WTC11 (cell line): Measurements from ENCODE around the gene TAMM41. TPM values are rescaled to one million over a fixed set of nuclear protein-coding genes. Genes with fewer than 3 reads are reported as not detected.

Experiments
- ATAC-seq: fragments of 200-7000 bp; cut with Tn5 transposase; 2 replicates; pipeline ENCODE4 v1.10.0; 2021; ENCODE audit warnings: mild to moderate bottlenecking, moderate library complexity
- CTCF ChIA-PET: fragments of 300-600 bp; sonication (Branson Sonifier 250); formaldehyde crosslinking; loops from one replicate; lab custom pipeline; 2021; ENCODE audit warnings: antibody characterized with exemption; lab: Charles Lee
- POLR2A ChIA-PET: fragments of 350-600 bp; sonication (Branson Sonifier 250); formaldehyde crosslinking; loops from one replicate; lab custom pipeline; 2021; ENCODE audit warnings: antibody characterized with exemption; lab: Charles Lee
- DNase-seq: peaks from one replicate; pipeline ENCODE4 v3.0.0; 2021; ENCODE audit warnings: low spot score
- H3K27ac Mint-ChIP-seq: 2 replicates; pipeline ENCODE4 v1.8.0; 2021; ENCODE audit warnings: mixed read lengths
- H3K27me3 Mint-ChIP-seq: 2 replicates; pipeline ENCODE4 v1.8.0; 2021; ENCODE audit warnings: low read depth, mild to moderate bottlenecking, moderate library complexity, mixed read lengths
- H3K36me3 Mint-ChIP-seq: 2 replicates; pipeline ENCODE4 v1.8.0; 2021; ENCODE audit warnings: mixed read lengths
- H3K4me1 Mint-ChIP-seq: 2 replicates; pipeline ENCODE4 v1.8.0; 2022; ENCODE audit warnings: mixed read lengths
- H3K4me3 Mint-ChIP-seq: 2 replicates; pipeline ENCODE4 v1.8.0; 2021; ENCODE audit warnings: mild to moderate bottlenecking, moderate library complexity, mixed read lengths
- H3K9me3 Mint-ChIP-seq: 2 replicates; pipeline ENCODE4 v1.8.0; 2021; ENCODE audit warnings: mixed read lengths
- ATF2 ChIP-seq: sonication (generic); formaldehyde crosslinking; IDR thresholded peaks from 2 replicates; pipeline ENCODE4 v1.8.1; 2022; ENCODE audit warnings: low read depth, missing genetic modification reagents, borderline replicate concordance
- ATF3 ChIP-seq: sonication (generic); formaldehyde crosslinking; conservative IDR thresholded peaks from 2 replicates; pipeline ENCODE4 v1.8.1; 2022; ENCODE audit warnings: mild to moderate bottlenecking, missing genetic modification reagents
- EMX1 ChIP-seq: fragments of 250-450 bp; sonication (Bioruptor Pico); IDR thresholded peaks from 2 replicates; pipeline ENCODE4 v1.8.0; 2021; ENCODE audit warnings: mild to moderate bottlenecking
- ESRRA ChIP-seq: sonication (generic); formaldehyde crosslinking; IDR thresholded peaks from 2 replicates; pipeline ENCODE4 v1.8.1; 2022; ENCODE audit warnings: mild to moderate bottlenecking, missing genetic modification reagents, borderline replicate concordance
- FOXJ3 ChIP-seq: sonication (generic); formaldehyde crosslinking; IDR thresholded peaks from 2 replicates; pipeline ENCODE4 v1.9.0; 2021; ENCODE audit warnings: missing genetic modification reagents, mild to moderate bottlenecking, borderline replicate concordance
- GABPB1 ChIP-seq: sonication (generic); formaldehyde crosslinking; IDR thresholded peaks from 2 replicates; pipeline ENCODE4 v1.8.1; 2023; ENCODE audit warnings: mild to moderate bottlenecking, missing genetic modification reagents
- HMGA2 ChIP-seq: fragments of 250-450 bp; sonication (Bioruptor Pico); IDR thresholded peaks from 2 replicates; pipeline ENCODE4 v1.4.0; 2021; ENCODE audit warnings: mild to moderate bottlenecking, moderate library complexity
- JUN ChIP-seq: sonication (generic); formaldehyde crosslinking; IDR thresholded peaks from 2 replicates; pipeline ENCODE4 v1.8.0; 2023; ENCODE audit warnings: mild to moderate bottlenecking, missing genetic modification reagents
- MAX ChIP-seq: sonication (generic); formaldehyde crosslinking; IDR thresholded peaks from 2 replicates; pipeline ENCODE4 v1.8.0; 2022; ENCODE audit warnings: mild to moderate bottlenecking, missing genetic modification reagents
- MLX ChIP-seq: sonication (generic); formaldehyde crosslinking; IDR thresholded peaks from 2 replicates; pipeline ENCODE4 v1.8.1; 2023; ENCODE audit warnings: mild to moderate bottlenecking, missing genetic modification reagents, moderate library complexity
- NFYB ChIP-seq: sonication (generic); formaldehyde crosslinking; conservative IDR thresholded peaks from 2 replicates; pipeline ENCODE4 v1.8.0; 2022; ENCODE audit warnings: low read depth, missing genetic modification reagents
- RELA ChIP-seq: sonication (generic); formaldehyde crosslinking; IDR thresholded peaks from 2 replicates; pipeline ENCODE4 v1.8.1; 2022; ENCODE audit warnings: missing genetic modification reagents, mild to moderate bottlenecking, borderline replicate concordance
- SOX15 ChIP-seq: fragments of 250-450 bp; sonication (Bioruptor Pico); IDR thresholded peaks from 2 replicates; pipeline ENCODE4 v1.9.0; 2021; ENCODE audit warnings: mild to moderate bottlenecking
- TEAD1 ChIP-seq: sonication (generic); formaldehyde crosslinking; IDR thresholded peaks from 2 replicates; pipeline ENCODE4 v1.8.0; 2022; ENCODE audit warnings: mild to moderate bottlenecking, missing genetic modification reagents
- TEAD4 ChIP-seq: sonication (generic); formaldehyde crosslinking; IDR thresholded peaks from 2 replicates; pipeline ENCODE4 v1.8.0; 2022; ENCODE audit warnings: mild to moderate bottlenecking, missing genetic modification reagents
- ZNF416 ChIP-seq: fragments of 250-450 bp; sonication (Bioruptor Pico); IDR thresholded peaks from 2 replicates; pipeline ENCODE4 v1.9.0; 2021; ENCODE audit warnings: mild to moderate bottlenecking, inconsistent platforms
- ZNF423 ChIP-seq: fragments of 250-450 bp; sonication (Bioruptor Pico); IDR thresholded peaks from 2 replicates; pipeline ENCODE4 v2.1.2; 2022; ENCODE audit warnings: mild to moderate bottlenecking, moderate library complexity
- total RNA-seq: library from RNA; stranded (reverse); gene quantifications from 3 replicates; pipeline ENCODE4 v1.2.3, GENCODE V29; 2021
- TF ChIP-seq, protein P1 (sequence below): sonication (generic); formaldehyde crosslinking; IDR thresholded peaks from 2 replicates; pipeline ENCODE4 v1.8.0; 2023; ENCODE audit warnings: missing genetic modification reagents, mild to moderate bottlenecking, borderline replicate concordance
- TF ChIP-seq, protein P2 (sequence below): sonication (generic); formaldehyde crosslinking; IDR thresholded peaks from 2 replicates; pipeline ENCODE4 v1.8.1; 2022; ENCODE audit warnings: low read depth, mild to moderate bottlenecking, moderate library complexity, missing genetic modification reagents, borderline replicate concordance
- TF ChIP-seq, protein P3 (sequence below): sonication (generic); formaldehyde crosslinking; IDR thresholded peaks from 2 replicates; pipeline ENCODE4 v1.8.1; 2022; ENCODE audit warnings: missing genetic modification reagents, borderline replicate concordance

The TAMM41 gene
- total RNA-seq, 1 experiment from 2014 or later: 23.0 TPM

DNA sequence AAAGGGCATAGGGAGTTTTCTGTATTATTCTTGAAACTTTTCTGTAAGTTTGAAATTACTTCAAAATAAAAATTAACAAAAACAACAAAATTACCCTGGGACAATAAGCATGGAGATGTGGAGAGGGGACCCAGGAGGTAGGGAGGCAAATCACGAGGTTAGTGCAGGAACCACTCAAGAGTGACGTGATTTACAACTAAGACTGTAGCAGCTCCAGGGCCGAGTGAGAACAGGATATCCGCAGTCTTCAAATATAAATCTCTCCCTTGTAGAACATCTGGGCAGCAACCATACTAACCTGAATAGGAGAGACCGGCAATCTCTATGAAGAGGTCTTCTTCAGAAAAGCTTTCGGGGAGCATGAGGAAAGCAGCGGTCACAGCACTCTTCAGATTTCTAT lies 17.3 kb downstream of the TAMM41 start:
- H3K4me3 Mint-ChIP-seq: no peak overlapping the region
- ChIA-PET POLR2A (no interaction called here), CTCF (no interaction called here)
- TF ChIP-seq ZNF423 (CRISPR knock-in tag): no peak
- TF ChIP-seq TEAD4: no peak
- TF ChIP-seq MAX (CRISPR knock-in tag): no peak
- no peak for DNase-seq
- H3K27ac Mint-ChIP-seq: no peak overlapping the region
- H3K27me3 Mint-ChIP-seq: no peaks in the 10 kb centered on the region
- ATAC-seq: no peak
- peaks cover 20% of the 10 kb centered on the region for H3K4me1 Mint-ChIP-seq
- no peaks in the 10 kb centered on the region for H3K9me3 Mint-ChIP-seq
- peaks cover 51% of the 10 kb centered on the region for H3K36me3 Mint-ChIP-seq

DNA sequence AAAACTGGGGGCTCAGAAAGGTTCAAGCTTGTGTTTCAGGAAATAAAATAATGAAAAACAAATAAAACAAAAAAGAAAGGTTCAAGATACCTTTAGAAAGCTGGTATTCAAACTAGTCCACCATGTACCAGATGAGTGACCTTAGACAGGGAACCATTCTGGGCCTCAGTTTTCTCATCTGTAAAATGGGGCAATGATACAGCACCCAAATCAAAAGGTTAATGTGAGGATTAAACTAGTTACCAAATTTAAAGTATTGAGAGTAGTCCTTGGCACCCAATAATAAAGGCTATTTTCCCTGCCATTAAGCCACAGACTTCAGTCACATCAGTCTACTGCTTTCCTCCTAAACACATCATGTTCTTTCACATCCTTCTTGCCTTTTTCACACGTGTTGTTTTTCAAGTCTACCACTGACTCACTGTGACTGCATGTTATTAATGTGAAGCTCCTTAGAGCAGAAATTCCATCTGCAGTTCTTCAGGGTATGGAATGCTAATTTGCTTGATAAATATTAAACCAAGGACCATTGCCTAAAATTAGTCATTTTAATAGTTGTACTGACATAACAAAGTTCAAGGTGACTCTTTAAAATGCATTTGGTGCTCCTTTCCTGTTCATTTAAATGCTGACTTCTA lies 19.9 kb downstream of the TAMM41 start:
- ATAC-seq (no peak), DNase-seq (no peak)
- ChIA-PET POLR2A (no interaction called here), CTCF (no interaction called here)
- Mint-ChIP-seq H3K9me3 (no peaks in the 10 kb centered on the region), H3K4me1 (no peaks in the 10 kb centered on the region), H3K27me3 (no peaks in the 10 kb centered on the region), H3K36me3 (peaks cover 60% of the 10 kb centered on the region), H3K4me3 (no peak overlapping the region), H3K27ac (no peak overlapping the region)
- TF ChIP-seq ESRRA (CRISPR knock-in tag): no peak
- TF ChIP-seq NFYB (CRISPR knock-in tag): no peak
- TF ChIP-seq TEAD1 (CRISPR knock-in tag): no peak
- no peak for TF ChIP-seq MLX
- TF ChIP-seq RELA (CRISPR knock-in tag): no peak
- no peak for TF ChIP-seq FOXJ3 (CRISPR knock-in tag)
- TF ChIP-seq GABPB1: no peak

- ATAC-seq: no peak
- TF ChIP-seq TEAD4 (no peak), MAX (CRISPR knock-in tag) (no peak), ZNF416 (CRISPR knock-in tag) (no peak), SOX15 (CRISPR knock-in tag) (no peak), EMX1 (CRISPR knock-in tag) (no peak), ATF2 (CRISPR knock-in tag) (no peak), HMGA2 (no peak), JUN (CRISPR knock-in tag) (no peak), ATF3 (no peak)
- TF ChIP-seq, protein P1, sequence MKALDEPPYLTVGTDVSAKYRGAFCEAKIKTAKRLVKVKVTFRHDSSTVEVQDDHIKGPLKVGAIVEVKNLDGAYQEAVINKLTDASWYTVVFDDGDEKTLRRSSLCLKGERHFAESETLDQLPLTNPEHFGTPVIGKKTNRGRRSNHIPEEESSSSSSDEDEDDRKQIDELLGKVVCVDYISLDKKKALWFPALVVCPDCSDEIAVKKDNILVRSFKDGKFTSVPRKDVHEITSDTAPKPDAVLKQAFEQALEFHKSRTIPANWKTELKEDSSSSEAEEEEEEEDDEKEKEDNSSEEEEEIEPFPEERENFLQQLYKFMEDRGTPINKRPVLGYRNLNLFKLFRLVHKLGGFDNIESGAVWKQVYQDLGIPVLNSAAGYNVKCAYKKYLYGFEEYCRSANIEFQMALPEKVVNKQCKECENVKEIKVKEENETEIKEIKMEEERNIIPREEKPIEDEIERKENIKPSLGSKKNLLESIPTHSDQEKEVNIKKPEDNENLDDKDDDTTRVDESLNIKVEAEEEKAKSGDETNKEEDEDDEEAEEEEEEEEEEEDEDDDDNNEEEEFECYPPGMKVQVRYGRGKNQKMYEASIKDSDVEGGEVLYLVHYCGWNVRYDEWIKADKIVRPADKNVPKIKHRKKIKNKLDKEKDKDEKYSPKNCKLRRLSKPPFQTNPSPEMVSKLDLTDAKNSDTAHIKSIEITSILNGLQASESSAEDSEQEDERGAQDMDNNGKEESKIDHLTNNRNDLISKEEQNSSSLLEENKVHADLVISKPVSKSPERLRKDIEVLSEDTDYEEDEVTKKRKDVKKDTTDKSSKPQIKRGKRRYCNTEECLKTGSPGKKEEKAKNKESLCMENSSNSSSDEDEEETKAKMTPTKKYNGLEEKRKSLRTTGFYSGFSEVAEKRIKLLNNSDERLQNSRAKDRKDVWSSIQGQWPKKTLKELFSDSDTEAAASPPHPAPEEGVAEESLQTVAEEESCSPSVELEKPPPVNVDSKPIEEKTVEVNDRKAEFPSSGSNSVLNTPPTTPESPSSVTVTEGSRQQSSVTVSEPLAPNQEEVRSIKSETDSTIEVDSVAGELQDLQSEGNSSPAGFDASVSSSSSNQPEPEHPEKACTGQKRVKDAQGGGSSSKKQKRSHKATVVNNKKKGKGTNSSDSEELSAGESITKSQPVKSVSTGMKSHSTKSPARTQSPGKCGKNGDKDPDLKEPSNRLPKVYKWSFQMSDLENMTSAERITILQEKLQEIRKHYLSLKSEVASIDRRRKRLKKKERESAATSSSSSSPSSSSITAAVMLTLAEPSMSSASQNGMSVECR (CRISPR knock-in tag): no peak
- TF ChIP-seq, protein P2, sequence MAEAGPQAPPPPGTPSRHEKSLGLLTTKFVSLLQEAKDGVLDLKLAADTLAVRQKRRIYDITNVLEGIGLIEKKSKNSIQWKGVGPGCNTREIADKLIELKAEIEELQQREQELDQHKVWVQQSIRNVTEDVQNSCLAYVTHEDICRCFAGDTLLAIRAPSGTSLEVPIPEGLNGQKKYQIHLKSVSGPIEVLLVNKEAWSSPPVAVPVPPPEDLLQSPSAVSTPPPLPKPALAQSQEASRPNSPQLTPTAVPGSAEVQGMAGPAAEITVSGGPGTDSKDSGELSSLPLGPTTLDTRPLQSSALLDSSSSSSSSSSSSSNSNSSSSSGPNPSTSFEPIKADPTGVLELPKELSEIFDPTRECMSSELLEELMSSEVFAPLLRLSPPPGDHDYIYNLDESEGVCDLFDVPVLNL: no peak
- TF ChIP-seq, protein P3, sequence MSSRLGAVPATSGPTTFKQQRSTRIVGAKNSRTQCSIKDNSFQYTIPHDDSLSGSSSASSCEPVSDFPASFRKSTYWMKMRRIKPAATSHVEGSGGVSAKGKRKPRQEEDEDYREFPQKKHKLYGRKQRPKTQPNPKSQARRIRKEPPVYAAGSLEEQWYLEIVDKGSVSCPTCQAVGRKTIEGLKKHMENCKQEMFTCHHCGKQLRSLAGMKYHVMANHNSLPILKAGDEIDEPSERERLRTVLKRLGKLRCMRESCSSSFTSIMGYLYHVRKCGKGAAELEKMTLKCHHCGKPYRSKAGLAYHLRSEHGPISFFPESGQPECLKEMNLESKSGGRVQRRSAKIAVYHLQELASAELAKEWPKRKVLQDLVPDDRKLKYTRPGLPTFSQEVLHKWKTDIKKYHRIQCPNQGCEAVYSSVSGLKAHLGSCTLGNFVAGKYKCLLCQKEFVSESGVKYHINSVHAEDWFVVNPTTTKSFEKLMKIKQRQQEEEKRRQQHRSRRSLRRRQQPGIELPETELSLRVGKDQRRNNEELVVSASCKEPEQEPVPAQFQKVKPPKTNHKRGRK: no peak
- POLR2A ChIA-PET: no interaction called here
- H3K9me3 Mint-ChIP-seq: no peaks in the 10 kb centered on the region
- no peaks in the 10 kb centered on the region for H3K4me1 Mint-ChIP-seq
- no peak overlapping the region for H3K4me3 Mint-ChIP-seq
- no peak for DNase-seq
- CTCF ChIA-PET: no interaction called here
- H3K27me3 Mint-ChIP-seq: no peaks in the 10 kb centered on the region
- no peak overlapping the region for H3K27ac Mint-ChIP-seq
- peaks cover 57% of the 10 kb centered on the region for H3K36me3 Mint-ChIP-seq
Measured at GRCh38 chr3:11825301-11825700, 21.4 kb downstream of the TAMM41 start.
